CD4-positive, alpha-beta T cell treated with Interleukin-12 subunit alpha and Interleukin-12 subunit beta, for 1 hour (primary cell): Measurements from ENCODE around the gene BPIFB3.

Source experiments
- DNase-seq: peaks from one replicate; pipeline ENCODE4 v3.0.0-alpha.2; 2020

BPIFB3 gene, protein sequence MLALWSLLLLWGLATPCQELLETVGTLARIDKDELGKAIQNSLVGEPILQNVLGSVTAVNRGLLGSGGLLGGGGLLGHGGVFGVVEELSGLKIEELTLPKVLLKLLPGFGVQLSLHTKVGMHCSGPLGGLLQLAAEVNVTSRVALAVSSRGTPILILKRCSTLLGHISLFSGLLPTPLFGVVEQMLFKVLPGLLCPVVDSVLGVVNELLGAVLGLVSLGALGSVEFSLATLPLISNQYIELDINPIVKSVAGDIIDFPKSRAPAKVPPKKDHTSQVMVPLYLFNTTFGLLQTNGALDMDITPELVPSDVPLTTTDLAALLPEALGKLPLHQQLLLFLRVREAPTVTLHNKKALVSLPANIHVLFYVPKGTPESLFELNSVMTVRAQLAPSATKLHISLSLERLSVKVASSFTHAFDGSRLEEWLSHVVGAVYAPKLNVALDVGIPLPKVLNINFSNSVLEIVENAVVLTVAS

DNA sequence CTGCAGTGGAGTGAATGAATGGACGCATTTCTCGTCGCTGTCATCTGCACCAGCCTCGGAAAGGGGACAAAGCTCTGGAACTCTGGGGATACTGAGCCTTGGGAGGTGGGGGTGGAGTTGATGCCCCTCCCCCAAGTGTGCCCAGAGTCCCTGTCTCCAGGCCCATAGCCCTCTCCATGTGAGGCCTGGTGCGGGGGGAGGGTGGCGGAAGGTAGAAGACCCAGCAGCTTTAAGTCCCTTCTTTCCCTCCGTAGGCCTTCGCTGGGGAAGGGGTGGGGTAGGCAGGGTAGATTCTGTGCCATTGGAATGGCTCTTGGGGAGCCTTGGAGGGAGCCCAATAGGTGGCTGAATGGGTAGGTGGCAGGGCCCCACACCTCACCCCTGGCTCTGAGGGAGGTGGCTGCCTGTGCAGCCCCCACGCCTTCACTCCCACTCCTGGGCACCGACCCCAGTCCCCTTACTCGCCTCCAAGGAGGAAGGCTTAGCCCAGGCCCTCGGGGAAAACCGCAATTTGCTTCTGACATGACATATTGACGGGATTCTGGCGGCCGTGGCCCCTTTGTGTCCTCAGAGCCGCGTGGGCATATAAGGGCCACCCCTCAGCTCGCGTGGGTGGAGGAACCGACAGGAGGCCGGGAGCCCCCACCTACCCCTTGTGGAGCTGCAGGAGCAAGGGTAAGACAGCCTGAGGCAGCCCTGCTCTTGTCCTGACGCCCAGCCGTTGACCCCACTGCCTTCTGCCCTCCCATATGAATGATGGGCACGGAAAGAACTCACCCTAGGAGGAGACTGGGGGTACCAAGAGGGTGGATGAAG, at the start of gene BPIFB3:
Gene BPIFB3 (plus strand): TSS at position 613 of the 816 bp plus-strand sequence. CDS start 1,533 bp downstream, outside the sequence.
- no peak for DNase-seq

DNA sequence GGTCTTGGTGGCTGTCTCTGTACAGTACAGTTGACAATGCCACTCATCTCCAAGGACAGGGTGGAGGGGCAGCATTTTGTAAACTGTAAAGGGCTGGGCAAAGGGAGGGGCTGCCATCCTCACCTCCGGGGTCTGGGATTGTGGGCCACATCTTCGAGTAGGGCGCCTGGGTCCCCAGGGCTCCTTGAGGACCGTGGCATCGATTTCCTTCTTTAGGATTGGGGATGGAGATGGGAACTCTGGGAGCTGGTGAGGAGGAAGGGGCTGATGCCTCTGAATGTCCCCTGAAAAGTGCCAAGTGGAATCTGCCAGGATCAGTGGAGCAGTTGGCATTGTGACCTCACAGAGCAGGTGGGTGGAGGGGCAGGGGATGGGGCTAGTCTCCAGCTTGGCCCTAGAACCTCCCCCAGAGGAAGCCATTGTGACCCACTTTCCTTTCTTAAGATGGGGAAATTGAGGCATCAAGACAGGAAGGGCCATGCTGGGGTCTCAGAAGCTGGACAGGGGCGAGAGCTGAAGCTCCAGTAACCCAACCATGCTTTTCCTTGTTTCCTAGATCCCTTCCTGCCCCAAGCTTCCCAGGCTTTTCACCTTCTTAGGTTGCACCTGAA, 49.5 kb upstream of the BPIFB3 start, which contains the start of gene SUN5:
Gene SUN5 (minus strand): TSS at position 293 of the 611 bp plus-strand sequence. CDS start 93 bp downstream, at position 200.
- DNase-seq = no peak

DNA sequence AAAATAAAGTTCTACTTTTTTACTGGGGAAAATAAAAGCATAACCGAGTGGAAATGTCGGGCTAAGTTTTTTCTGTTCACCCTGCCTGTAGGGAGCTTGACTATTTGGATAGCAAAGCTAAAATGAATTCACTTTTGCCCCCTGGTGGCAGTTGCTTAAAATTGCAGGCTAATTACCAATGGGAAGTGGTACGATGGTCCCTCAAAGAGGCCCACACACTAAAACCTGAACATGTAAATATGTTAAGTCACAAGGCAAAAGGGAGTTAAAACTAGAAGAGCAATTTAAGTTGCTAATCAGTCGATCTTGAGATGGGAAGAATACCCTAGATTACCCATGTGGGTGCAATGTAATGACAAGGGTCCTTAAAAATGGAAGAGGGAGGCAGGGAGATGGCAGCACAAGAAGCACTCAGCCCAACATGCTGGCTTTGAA, 48.6 kb upstream of the BPIFB3 start:
- DNase-seq = peak; percentile 49

DNA sequence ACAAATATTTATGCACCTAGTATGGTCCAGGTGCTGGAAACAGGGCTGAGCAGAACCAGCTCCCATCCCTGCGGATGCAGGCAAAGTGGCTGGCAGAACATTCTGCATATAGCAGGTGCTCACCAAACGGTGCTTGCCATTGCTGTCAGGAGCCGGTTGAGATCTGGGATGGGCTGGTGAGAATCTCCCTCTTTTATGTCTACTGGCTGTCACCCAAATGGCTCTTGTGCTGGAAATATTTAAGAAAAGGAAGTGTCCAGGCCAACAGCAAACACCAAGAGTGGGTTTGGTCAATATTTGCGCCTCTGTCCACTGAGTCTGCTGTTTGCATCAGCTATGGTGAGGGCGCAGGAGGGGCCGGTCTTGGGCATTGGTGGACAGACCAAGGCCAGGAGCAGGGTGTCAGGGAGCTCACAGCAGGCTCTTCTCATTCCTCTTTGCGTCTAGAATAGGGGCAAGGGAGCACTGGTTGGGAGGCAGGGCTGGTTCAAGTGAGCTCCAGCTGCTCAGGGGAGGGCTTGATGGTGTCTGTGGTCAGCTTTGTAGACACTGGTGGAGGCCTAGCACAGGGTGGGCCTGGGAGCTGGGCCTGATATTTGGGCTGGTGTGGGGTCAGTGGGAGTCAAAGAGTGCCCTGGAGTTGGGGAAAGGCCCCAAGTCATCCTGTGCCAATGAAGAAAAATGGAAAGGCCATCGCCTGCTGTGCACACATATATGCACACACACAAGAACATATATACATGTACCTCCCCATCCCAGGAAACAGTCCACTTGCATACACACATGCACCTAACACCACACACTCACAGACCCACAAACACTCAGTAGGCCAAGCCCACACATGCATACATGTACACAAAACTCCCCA, 47.6 kb upstream of the BPIFB3 start:
- DNase-seq = no peak

DNA sequence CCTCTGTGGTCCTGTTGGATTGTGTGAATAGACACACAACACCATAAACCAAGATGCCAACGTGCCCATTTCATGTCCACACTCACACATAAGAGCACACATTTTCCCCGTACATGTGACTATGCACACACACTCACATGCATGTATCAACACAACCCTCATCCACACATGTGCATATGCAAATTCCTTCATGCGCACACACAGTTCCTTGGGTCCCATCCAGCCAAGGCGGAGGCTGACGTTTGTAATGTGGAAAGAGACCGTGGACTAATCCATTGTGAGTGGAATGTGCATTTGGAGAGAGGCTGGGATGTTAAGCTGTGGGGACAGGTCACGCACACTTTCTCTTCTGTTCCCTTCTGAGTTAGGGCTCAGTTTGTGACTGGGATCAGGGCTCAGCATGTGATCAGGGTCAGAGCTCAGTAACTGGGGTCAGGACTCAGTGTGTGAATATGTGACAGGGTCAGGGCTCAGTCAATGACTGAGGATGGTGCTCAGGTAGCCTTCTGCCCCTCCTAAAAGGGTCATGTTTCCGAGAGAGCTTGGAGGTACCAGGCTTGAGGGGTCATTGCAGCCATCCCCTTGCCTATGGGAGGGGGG, 46.8 kb upstream of the BPIFB3 start:
- no peak for DNase-seq

DNA sequence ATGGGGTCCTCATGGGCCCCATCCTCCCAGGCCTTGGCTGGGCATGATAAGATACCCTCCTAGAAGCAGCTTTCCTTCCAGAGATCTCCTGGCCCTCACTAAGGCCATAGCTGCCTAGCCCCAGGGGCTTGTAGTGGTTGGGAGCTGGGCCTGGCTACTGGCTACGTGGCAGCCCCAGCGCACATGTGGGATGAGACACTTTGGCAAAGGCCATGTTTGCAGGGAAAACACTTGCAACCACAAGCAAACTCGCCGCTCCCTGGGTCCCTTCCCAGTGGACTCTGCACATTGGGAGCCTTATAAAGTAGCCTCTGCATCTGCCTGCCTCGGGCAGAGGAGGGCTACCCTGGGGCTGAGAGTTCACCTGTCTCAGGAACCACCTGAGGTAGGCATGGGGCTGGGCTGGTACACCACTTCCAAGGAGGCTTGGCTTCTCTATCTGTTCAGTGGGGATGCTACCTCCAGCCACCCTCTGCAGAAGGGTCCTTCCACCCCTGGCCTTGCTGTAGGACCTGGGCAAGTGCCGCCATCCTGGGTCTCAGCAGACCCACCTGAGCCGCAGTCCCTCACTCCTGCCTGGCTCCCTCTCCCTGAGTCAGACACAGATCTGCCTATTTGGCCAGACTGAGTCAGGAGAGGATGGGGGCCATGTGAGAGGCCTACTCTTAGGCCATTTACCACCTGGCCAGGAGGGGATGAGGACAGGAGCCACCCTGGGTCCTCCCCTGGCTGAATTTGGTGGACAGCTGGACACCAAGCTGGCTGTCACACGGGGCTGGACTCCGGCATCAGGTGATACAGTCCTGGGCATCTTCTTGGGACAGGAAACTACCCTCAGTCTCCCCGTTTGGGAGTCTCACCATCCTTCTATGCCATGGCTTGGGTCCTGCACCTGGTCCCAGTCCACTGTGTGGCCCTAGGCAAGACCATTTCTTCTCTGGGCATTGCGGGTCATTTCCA, 46.0 kb upstream of the BPIFB3 start, which contains the start of gene BPIFB2:
Gene BPIFB2 (plus strand): TSS at position 329 of the 960 bp plus-strand sequence. CDS start 871 bp downstream, outside the sequence.
- no peak for DNase-seq

DNA sequence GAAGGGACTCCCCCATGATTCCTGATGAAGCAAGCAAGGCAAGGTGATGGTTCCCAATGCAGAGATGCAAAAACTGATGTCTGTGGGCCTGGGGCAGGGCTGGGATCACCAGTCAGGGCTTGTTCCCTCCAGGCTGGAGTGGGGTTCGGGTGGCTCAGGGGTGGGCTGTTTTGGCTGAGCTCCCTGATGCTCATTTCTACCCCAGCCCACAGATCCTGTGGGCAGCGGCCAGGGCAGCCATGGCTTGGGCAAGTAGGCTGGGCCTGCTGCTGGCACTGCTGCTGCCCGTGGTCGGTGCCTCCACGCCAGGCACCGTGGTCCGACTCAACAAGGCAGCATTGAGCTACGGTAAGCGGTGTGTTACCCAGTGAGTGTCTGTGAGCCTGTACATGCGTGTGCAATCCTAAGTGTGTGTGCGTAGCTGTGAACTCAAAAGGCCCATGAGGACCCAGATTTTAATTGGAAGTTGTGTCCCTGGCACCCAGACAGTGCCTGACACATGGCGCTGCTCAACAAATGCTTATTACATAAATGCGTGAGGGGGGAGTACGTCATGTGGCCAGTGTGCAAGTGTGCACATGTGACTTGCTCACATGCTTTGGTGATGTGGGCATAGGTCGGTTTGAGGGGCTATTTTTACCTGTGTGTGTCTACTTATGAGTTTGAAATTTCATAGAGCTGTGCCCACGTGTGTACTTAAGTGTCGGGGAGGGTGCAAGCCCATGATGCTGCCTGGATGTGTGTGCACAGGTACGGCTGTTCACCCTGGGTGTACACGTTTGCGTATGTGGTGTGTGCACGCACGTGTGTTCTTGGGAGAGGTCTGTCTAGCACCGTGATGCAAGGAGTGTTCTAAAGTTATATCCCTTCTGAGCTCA, 45.1 kb upstream of the BPIFB3 start:
- DNase-seq = no peak

DNA sequence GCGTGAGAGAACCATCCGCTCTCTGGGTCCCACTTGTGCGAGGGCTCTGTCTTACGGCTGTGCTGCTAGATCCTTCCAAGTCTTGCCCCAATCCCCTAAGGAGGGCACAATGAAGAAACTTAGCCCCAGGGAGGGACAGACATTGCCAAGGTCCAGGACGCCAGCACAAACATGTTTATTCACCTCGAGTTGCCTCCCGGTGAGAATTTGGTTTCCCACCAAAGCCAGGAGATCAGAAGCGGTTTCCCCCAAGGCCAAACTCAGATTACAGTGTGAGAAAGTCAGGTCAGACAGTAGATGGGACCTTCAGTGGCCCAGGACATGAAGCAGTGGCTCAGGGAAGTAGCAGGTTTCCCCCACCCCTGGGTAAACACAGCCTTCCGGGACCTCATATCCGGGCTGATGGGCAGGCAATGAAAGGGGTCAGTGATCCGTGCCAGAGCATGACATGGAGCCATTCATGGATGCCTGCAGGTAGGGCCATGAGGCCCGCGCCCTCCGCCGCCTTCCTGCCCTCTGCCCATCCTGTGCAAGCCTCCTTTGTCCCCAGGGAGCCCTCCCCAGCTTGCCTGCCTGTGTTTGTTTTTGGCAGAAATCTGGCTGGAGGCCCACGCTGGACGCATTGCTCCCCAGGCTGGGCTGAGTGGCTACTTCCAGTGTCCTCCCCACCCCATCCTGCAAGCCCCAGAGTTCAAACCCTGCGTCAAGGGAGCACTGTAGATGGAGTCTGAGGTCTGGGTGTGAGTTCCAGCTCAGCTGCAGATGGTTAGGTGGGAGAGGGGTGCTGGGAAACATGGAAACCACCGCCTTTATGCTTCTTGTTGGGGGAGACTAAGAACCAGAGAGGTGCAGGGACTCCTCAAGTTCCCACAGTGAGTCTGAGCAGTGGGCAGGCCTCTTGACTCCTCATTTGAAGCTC, 44.2 kb upstream of the BPIFB3 start:
- DNase-seq = no peak

DNA sequence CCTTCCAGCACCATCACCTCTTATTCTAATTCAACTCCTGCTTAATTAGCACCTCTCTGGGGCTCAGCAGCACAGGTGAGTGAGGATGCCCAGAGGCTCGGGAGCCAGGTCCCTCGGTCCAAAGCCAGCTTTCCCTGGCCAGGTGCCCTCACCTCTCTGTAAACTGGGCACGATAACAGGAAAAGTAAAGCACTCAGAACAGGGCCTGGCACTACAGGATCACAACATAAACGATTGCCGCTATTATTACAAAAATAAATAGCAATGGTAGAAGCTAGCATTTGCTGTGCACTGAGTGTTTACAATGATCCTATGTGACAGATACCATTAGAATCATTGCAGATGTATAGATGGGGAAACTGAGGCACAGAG, 43.6 kb upstream of the BPIFB3 start:
- no peak for DNase-seq

DNA sequence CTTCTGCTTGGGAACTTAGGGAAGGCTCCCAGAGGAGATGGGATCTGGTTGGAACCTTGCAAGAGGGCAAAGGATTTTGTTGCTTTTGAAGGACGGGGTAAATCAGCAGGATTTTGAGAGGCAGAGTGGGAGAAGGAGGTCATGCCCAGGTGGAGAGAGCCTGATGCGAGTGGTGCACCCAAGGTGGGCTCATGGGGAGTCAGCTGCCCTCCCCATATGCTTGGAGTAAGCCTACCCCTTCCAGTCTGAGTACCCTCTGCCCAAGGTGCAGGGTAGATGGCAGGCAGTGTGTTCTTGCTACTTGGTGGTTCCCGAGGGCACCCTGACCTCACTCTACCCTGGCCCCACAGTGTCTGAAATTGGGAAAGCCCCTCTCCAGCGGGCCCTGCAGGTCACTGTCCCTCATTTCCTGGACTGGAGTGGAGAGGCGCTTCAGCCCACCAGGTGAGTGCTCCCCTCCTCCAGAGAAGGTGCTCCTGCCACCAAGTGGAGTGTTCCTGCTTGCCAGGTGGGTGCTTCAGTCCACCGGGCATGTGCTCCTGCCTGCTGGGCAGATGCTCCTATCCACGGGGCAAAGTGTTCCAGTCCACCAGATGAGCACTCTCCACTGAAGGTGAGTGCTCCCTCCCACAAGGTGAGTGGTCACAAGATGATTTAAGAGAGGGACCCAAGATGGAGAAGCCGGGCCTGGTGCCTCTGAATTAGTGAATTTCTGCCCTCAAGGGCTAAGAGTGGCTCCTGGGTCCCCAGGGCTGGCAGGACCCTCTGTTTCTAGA, 42.8 kb upstream of the BPIFB3 start:
- no peak for DNase-seq

DNA sequence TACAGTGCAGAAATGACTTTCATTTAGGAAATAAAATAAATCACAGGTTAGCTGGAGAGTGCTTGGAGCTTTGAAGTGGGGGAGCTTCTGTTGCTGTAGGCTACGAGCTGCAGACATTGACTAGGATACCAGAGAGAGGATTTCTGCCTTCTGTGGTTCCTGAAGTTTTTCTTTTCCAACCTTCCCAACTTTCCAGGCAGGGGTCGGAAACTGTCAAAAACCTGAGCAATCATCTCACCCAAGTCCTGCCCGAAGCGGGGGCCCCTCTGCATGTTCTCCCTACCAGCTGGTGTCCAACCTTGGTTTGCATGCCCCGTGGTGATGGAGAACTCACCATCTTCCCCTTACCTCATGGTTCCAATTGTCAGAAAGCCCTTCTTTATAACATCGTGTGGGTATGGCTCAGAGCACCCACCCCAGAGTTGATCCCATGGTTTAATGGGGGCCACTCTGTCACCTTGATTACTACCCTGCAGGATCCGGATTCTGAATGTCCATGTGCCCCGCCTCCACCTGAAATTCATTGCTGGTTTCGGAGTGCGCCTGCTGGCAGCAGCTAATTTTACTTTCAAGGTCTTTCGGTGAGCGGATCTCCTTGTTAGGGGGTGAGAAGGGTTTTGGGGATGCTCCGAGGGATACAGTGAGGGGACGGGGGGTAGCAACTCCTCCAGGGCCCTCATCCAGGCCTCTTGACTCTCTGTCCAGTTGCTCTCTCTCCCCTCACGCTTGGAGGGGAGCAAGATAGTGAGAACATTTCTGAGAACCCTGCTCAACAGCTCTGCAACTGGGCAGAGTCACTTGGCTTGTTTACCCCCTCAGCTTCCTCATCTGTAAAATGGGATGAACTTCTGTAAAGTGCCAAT, 41.1 kb upstream of the BPIFB3 start:
- no peak for DNase-seq

DNA sequence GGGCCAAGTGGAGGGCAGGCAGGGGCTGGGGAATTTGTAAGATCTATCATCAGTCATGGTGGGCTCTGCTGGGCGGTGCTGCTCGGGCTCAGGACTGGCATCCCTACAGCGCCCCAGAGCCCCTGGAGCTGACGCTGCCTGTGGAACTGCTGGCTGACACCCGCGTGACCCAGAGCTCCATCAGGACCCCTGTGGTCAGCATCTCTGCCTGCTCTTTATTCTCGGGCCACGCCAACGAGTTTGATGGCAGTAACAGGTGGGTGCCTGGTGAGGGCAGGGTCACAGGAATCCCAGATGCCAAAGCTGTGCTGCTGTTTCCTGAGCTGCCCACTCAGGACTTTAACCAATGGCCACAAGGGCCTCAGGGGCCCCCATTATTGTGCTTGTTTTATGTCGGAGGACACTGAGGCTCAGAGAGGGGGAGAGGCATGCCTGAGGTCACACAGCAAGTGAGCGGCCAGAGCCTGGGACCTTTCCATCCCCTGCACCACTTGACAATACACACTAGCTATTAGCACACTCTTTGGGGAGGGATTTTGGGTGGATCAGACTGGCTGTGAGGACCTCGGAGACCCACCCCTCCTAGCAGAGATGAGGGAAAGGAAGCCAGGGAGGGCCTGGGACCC, 39.9 kb upstream of the BPIFB3 start:
- no peak for DNase-seq

DNA sequence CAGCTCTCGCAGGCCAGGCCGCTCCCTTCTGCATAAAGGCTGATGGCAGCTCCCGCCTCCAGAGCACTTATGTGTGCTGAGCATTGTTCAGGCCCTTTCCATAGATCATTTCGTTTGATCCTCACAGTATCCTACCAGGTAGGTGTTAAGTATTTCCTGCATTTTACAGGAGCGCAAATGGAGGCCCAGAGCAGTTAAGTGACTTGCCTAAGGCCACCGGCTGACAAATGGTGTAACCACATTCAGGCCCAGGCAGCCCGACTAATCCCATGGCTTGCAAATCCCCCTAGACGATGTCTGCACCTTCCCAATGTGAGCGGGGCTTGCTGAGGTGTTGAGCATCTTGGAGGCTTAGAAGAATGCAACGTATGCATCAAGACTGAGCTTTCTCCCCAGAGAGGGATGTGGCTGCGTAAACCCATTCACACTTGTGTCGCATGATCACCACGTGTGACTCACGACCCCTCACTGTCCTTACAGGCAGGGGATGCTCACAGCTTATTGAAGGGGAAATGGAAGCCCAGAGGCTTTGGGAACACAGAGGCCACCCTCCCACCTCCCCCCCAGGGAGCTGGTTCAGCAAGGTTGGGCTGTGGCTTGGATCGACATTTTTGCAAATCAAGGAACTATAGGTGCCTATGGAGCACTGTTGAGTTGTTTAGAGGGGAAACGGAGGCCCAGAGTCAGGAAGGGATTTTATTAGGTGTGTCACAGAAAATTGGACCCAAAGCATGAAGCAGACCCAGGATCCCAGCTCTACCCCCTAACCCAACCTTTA, 39.2 kb upstream of the BPIFB3 start:
- DNase-seq = no peak

DNA sequence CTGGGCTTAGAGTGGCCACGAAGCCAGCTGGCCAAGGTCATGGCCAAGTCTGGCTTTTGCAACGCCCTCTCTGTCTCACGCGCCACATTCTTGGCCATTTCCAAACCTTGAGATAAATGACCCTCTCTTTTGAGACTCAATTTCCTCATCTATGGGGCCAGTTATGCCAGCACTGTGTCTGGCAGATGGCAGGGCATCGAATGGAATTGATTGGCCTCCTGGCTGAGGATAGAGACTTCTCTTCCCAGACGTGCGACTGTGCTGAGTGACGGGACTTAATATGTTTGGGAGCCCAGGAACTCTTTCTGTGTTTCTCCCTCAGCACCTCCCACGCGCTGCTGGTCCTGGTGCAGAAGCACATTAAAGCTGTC, 38.6 kb upstream of the BPIFB3 start:
- no peak for DNase-seq
